GM12892 (cell line): ENCODE measurements around the gene VPS35L.

Experiments used
- POLR2A ChIP-seq: IDR thresholded peaks from 2 replicates; pipeline ENCODE4 v1.6.1; 2011; ENCODE audit warnings: low read depth, low read length, control low read depth
- POLR2AphosphoS5 ChIP-seq: IDR thresholded peaks from 2 replicates; pipeline ENCODE4 v1.6.1; 2011; ENCODE audit warnings: low read depth, low read length, control low read depth

DNA sequence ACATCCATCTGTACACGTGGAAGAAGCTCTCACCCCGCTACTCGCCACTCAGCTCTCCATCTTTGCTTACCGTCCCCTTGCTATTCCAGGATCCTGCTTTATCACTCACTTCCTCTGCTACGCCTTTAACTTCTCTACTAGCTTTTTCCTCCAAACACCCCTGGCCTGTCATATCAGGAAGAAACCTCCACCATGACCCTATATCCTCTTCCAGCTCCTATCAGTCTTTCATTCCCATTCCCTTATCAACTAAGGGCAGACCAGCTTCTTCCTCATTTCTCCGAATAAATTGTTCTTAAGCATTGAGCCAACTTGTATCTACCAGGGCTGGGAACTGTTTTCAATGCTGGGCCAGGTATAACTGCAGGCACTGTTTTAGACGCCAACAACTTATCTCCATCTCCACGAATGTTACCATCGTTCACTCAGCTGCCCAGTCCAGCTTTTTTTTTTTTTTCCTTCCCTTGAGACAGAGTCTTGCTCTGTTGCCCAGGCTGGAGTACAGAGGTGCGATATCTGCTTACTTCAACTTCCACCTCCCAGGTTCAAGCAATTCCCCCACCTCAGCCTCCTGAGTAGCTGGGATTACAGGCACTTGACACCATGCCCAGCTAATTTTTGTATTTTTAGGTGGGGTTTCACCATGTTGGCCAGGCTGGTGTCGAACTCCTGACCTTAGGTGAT, 166.9 kb downstream of the VPS35L start:
- TF ChIP-seq POLR2A (no peak), POLR2AphosphoS5 (no peak)
